HG02852 (cell line): ENCODE measurements around the gene UGT2A1.

Source experiments
- ATAC-seq: cut with Tn5 transposase; IDR thresholded peaks from one replicate; pipeline ENCODE4 v1.9.1; 2021; ENCODE audit warnings: mild to moderate bottlenecking, moderate library complexity; ENCODE audit not compliant: unreplicated experiment

The UGT2A1 gene

DNA sequence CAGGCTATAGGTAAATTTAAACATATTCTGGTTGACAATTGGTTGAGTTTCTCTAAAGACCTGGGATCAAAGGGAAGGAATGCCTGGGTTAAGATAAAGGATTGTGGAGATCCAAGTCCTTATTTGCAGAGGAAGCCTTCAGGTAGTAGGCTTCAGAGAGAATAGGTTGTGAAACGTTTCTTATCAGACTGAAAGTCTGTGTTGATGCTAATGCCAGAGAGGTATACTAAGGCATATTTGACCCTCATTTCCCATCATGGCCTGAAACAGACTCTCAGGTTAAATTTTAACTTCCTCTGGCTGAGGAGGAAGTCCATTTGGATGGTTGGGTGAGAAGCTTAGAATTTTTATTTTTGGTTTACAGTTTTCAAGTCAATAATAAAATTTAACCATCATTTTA lies 61.7 kb downstream of the UGT2A1 start:
- no peak for ATAC-seq

GRCh38 chr4:69589884-69590283 lies 63.2 kb downstream of the UGT2A1 start:
- no peak for ATAC-seq

DNA sequence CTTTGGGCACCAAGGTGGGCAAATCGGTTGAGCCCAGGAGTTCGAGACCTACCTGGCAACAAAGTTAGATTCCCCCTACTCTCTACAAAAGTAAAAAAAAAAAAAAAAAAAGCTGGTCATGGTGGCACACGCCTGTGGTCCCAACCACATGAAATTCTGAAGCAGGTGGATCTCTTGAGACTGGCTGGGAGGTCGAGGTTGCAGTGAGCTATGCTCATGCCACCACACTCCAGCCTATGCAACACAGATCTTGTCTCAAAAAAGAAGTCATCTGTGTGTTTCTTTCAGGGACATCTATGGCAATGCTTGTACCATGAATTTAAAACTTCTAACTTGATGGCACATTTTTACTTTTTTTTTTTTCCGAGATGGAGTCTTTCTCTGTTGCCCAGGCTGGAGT lies 68.9 kb downstream of the UGT2A1 start:
- ATAC-seq: no peak

GRCh38 chr4:69583543-69583942 lies 69.5 kb downstream of the UGT2A1 start:
- no peak for ATAC-seq

DNA sequence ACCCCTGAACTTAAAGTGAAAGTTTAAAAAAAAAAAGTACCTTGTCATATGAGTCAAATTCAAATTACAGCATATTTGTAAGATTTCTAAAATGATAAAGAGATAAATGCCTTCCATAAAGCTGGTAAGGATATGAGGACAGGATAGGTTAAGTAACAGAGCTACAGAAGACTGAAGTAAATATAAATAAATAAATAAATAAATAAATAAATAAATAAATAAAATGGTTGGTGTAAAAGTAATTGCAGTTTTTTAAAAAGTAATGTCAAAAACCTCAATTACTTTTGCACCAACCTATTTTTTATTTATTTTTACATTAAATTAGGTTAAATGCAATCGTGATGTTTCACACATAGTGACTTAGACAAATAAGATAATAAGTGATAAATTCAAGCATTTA lies 75.8 kb downstream of the UGT2A1 start:
- no peak for ATAC-seq

- ATAC-seq: no peak
These were observed 76.7 kb downstream of the UGT2A1 start for GRCh38 chr4:69576251-69576877.

DNA sequence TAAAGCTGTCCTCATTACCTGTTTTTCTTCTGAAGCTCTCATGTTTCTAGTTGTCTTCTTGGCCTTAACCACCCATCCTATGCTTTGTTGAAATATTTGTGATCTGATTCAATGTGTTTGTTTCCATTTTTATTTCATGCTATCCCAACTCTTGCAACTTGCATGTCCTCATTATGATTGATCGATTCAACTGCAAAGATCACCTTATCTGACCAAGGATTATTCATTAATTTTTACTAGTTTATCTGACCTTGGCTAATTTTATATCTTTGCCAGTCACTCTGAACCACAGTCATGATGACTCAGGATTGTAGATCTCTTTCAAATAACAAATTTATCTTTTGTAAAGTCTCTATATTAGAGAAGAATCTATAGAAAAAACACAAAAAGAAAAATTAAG lies 84.3 kb downstream of the UGT2A1 start:
- no peak for ATAC-seq

DNA sequence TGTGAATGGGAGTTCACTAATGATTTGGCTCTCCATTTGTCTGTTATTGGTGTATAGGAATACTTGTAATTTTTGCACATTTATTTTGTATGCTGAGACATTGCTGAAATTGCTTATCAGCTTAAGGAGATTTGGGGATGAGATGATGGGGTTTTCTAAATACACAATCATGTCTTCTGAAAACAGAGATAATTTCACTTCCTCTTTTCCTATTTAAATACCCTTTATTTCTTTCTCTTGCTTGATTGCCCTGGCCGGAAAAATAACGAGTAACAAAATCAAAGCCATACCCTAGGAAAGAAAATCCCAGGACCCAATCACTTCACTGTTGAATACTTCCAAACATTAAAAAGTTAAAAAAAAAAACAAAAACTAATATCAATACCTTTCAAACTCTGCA lies 89.6 kb downstream of the UGT2A1 start:
- no peak for ATAC-seq

DNA sequence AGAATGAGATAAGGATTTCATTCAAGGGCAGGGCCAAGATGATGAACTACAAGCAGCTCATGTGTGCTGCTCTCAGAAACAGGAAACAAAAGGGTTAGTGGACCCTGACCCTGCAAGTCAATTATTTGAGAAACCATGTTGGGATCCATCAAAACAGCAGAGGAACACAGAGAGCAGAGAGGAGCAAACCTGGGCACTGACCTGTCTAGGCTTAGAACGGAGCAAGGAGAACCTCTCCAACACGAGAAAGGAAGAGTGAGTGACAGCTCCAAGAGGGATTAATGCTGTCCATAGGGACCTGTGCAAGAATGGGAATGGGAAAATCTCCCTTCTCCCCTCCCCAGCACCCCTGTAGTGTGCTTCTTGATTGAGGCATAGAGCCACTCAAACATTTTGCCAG lies 103.4 kb downstream of the UGT2A1 start:
- ATAC-seq: no peak

- ATAC-seq: no peak
These were observed 106.8 kb downstream of the UGT2A1 start for GRCh38 chr4:69546134-69546765.
